HG03558 (cell line): ENCODE results near the gene ZNRD2.

Experiments used
- ATAC-seq: cut with Tn5 transposase; IDR thresholded peaks from one replicate; pipeline ENCODE4 v1.9.1; 2021; ENCODE audit warnings: moderate number of reproducible peaks; ENCODE audit not compliant: unreplicated experiment; ENCODE audit errors: extremely low read depth

ZNRD2 gene

GRCh38 chr11:65537620-65538231 lies 32.6 kb upstream of the ZNRD2 start:
- no peak for ATAC-seq

- no peak for ATAC-seq
Measured at GRCh38 chr11:65538232-65538914, 31.9 kb upstream of the ZNRD2 start.

- no peak for ATAC-seq
Measured at GRCh38 chr11:65538915-65539743, 31.1 kb upstream of the ZNRD2 start.

- no peak for ATAC-seq
Measured at GRCh38 chr11:65539744-65540289, 30.5 kb upstream of the ZNRD2 start.

- ATAC-seq: no peak
Measured at GRCh38 chr11:65540290-65541092, 29.8 kb upstream of the ZNRD2 start.

GRCh38 chr11:65541093-65541982 lies 28.9 kb upstream of the ZNRD2 start:
- ATAC-seq: no peak

GRCh38 chr11:65542738-65543390 lies 27.4 kb upstream of the ZNRD2 start:
- ATAC-seq: no peak

- ATAC-seq: no peak
Measured at GRCh38 chr11:65545853-65546216, 24.4 kb upstream of the ZNRD2 start.

GRCh38 chr11:65546217-65546958 lies 23.9 kb upstream of the ZNRD2 start:
- ATAC-seq: peak; percentile 37

GRCh38 chr11:65547446-65548125 lies 22.7 kb upstream of the ZNRD2 start:
- ATAC-seq: no peak

GRCh38 chr11:65548395-65548794 lies 21.9 kb upstream of the ZNRD2 start:
- ATAC-seq: no peak

GRCh38 chr11:65549096-65549495 lies 21.2 kb upstream of the ZNRD2 start:
- ATAC-seq: no peak

GRCh38 chr11:65551572-65552387 lies 18.5 kb upstream of the ZNRD2 start:
- no peak for ATAC-seq

- ATAC-seq: no peak
Measured at GRCh38 chr11:65552388-65552951, 17.8 kb upstream of the ZNRD2 start.

- no peak for ATAC-seq
Measured at GRCh38 chr11:65553301-65554001, 16.8 kb upstream of the ZNRD2 start.
